Stimulated activated naive CD8-positive, alpha-beta T cell treated with anti-CD3 and anti-CD28 coated beads, Interleukin-15, Interleukin-2, amounts not matched to agents 100 ng/mL and 50 ng/mL, for 24 hours (primary cell): ENCODE measurements around the gene SUOX.

Experiments
- H3K27ac Mint-ChIP-seq: one replicate; pipeline ENCODE4 v1.8.0; 2021; ENCODE audit warnings: mild to moderate bottlenecking, mixed read lengths
- H3K27me3 Mint-ChIP-seq: one replicate; pipeline ENCODE4 v1.8.0; 2021; ENCODE audit warnings: mixed read lengths
- H3K36me3 Mint-ChIP-seq: one replicate; pipeline ENCODE4 v1.8.0; 2021; ENCODE audit warnings: low read depth, mixed read lengths
- H3K4me1 Mint-ChIP-seq: one replicate; pipeline ENCODE4 v1.8.0; 2021; ENCODE audit warnings: low read depth, mixed read lengths
- H3K4me3 Mint-ChIP-seq: one replicate; pipeline ENCODE4 v1.8.0; 2021; ENCODE audit warnings: mild to moderate bottlenecking, mixed read lengths
- H3K9me3 Mint-ChIP-seq: one replicate; pipeline ENCODE4 v1.8.0; 2021; ENCODE audit warnings: mixed read lengths

Gene SUOX

DNA sequence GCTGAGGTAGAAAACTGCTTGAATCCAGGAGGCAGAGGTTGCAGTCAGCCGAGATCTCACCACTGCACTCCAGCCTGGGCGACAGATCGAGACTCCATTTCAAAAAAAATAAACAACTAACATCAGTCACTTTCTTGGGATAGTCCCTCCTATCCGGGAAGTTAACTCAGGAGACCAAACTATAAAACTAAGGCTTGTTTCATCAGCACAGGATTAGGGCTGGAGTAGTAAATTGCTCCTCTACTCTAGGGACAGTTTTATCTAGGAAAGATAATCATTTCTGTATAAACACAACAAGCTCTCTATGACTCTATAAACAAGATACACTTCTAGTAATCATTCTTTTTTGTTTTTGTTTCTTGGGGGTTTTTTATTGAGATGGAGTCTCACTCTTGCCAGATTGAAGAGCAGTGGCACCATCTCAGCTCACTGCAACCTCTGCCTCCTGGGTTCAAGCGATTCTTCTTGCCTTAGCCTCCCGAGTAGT is 56.4 kb downstream of the SUOX start:
- H3K9me3 Mint-ChIP-seq, result no peaks in the 10 kb centered on the region
- no peaks in the 10 kb centered on the region for H3K36me3 Mint-ChIP-seq
- no peak overlapping the region for H3K4me3 Mint-ChIP-seq
- H3K27me3 Mint-ChIP-seq, result no peaks in the 10 kb centered on the region
- peaks cover 4% of the 10 kb centered on the region for H3K4me1 Mint-ChIP-seq
- no peak overlapping the region for H3K27ac Mint-ChIP-seq
